ENCODE results near the gene PLEKHM3. TPM values are rescaled to one million over a fixed set of nuclear protein-coding genes. Genes with fewer than 3 reads are reported as not detected.

PLEKHM3 gene
- total RNA-seq, 1 experiment from 2014 or later, result 6.5 TPM

GRCh38 chr2:207779523-207779922 lies 245.8 kb downstream of the PLEKHM3 start:
- no peaks in the 10 kb centered on the region for H3K36me3 ChIP-seq (ENCODE audit: insufficient read depth, low read length, poor library complexity, severe bottlenecking)
- no TSS peak for BruUV-seq (replicated peaks)
- no peaks in the 10 kb centered on the region for H3K9me3 ChIP-seq (ENCODE audit: low read depth, low read length, poor library complexity, severe bottlenecking)
- CTCF ChIA-PET, result no interaction called here
- no peak overlapping the region for H3K27ac ChIP-seq (ENCODE audit: low read depth, low read length, poor library complexity, severe bottlenecking)
- no peaks in the 10 kb centered on the region for H3K27me3 ChIP-seq (replicated peaks; ENCODE audit: insufficient read depth, low read depth, low read length, poor library complexity)
- H3K4me1 ChIP-seq (ENCODE audit: insufficient read depth, low read length, poor library complexity, severe bottlenecking), result no peaks in the 10 kb centered on the region
- POLR2A ChIA-PET (ENCODE audit: low non-redundant PET), result no interaction called here
- no peak for TF ChIP-seq EZH2 (IDR thresholded peaks at IDR 0.05; ENCODE audit: borderline replicate concordance, low read depth, low read length, poor library complexity, severe bottlenecking)
- TF ChIP-seq CTCF (conservative IDR thresholded peaks at IDR 0.05; ENCODE audit: low read depth, low read length), result no peak
- DNase-seq (ENCODE audit: low spot score), result no peak
- intact Hi-C loops (cut with micrococcal nuclease; ENCODE audit: unreplicated experiment), result no loop called here
- no peak overlapping the region for H3K4me3 ChIP-seq (ENCODE audit: low read depth, low read length, poor library complexity, severe bottlenecking)

- POLR2A ChIA-PET (ENCODE audit: low non-redundant PET), result no interaction called here
- no peak for DNase-seq (ENCODE audit: low spot score)
- no TSS peak for BruUV-seq (replicated peaks)
- H3K9me3 ChIP-seq (ENCODE audit: low read depth, low read length, poor library complexity, severe bottlenecking), result no peaks in the 10 kb centered on the region
- H3K27ac ChIP-seq (ENCODE audit: low read depth, low read length, poor library complexity, severe bottlenecking), result no peak overlapping the region
- no peaks in the 10 kb centered on the region for H3K4me1 ChIP-seq (ENCODE audit: insufficient read depth, low read length, poor library complexity, severe bottlenecking)
- CTCF ChIA-PET, result no interaction called here
- H3K36me3 ChIP-seq (ENCODE audit: insufficient read depth, low read length, poor library complexity, severe bottlenecking), result no peaks in the 10 kb centered on the region
- no peak for TF ChIP-seq CTCF (conservative IDR thresholded peaks at IDR 0.05; ENCODE audit: low read depth, low read length)
- TF ChIP-seq EZH2 (IDR thresholded peaks at IDR 0.05; ENCODE audit: borderline replicate concordance, low read depth, low read length, poor library complexity, severe bottlenecking), result no peak
- H3K27me3 ChIP-seq (replicated peaks; ENCODE audit: insufficient read depth, low read depth, low read length, poor library complexity), result no peaks in the 10 kb centered on the region
- intact Hi-C loops (cut with micrococcal nuclease; ENCODE audit: unreplicated experiment), result no loop called here
- no peak overlapping the region for H3K4me3 ChIP-seq (ENCODE audit: low read depth, low read length, poor library complexity, severe bottlenecking)
Observed at GRCh38 chr2:207778298-207778882, 246.9 kb downstream of the PLEKHM3 start.

- CTCF ChIA-PET, result no interaction called here
- intact Hi-C loops (cut with micrococcal nuclease; ENCODE audit: unreplicated experiment), result no loop called here
Observed at GRCh38 chr2:207777124-207777523, 248.2 kb downstream of the PLEKHM3 start.

More at GRCh38 chr2:207777124-207777523, 248.2 kb downstream of the PLEKHM3 start:
- DNase-seq (ENCODE audit: low spot score), result no peak
- Histone ChIP-seq H3K4me1 (ENCODE audit: insufficient read depth, low read length, poor library complexity, severe bottlenecking) (peaks cover 3% of the 10 kb centered on the region), H3K4me3 (ENCODE audit: low read depth, low read length, poor library complexity, severe bottlenecking) (no peak overlapping the region), H3K9me3 (ENCODE audit: low read depth, low read length, poor library complexity, severe bottlenecking) (no peaks in the 10 kb centered on the region), H3K36me3 (ENCODE audit: insufficient read depth, low read length, poor library complexity, severe bottlenecking) (no peaks in the 10 kb centered on the region), H3K27ac (ENCODE audit: low read depth, low read length, poor library complexity, severe bottlenecking) (no peak overlapping the region), H3K27me3 (replicated peaks; ENCODE audit: insufficient read depth, low read depth, low read length, poor library complexity) (no peaks in the 10 kb centered on the region)
- POLR2A ChIA-PET (ENCODE audit: low non-redundant PET), result interaction anchor here (0.6 kb wide), 1 partner anchor 247 kb away, joined by 14 read pairs; the partner anchor contains the start of gene CREB1
- no TSS peak for BruUV-seq (replicated peaks)
- TF ChIP-seq CTCF (conservative IDR thresholded peaks at IDR 0.05; ENCODE audit: low read depth, low read length), result no peak
- TF ChIP-seq EZH2 (IDR thresholded peaks at IDR 0.05; ENCODE audit: borderline replicate concordance, low read depth, low read length, poor library complexity, severe bottlenecking), result no peak

Measured in A673 (cell line).